Measurements from ENCODE around the gene HS6ST3. TPM values are rescaled to one million over a fixed set of nuclear protein-coding genes. Genes with fewer than 3 reads are reported as not detected.

The HS6ST3 gene
- total and polyA plus RNA-seq, 2 experiments from 2014 or later = 0.11 TPM; not detected in 1

GRCh38 chr13:96460609-96461008, 370.7 kb downstream of the HS6ST3 start:
- no peaks in the 10 kb centered on the region for H3F3A ChIP-seq (ENCODE audit: insufficient read depth)
- in situ Hi-C loops (cut with MboI) = no loop called here
- WGBS, 2 experiments (ENCODE audit: low coverage in 1 of 2, low lambda C conversion rate in 2 of 2, missing lambda C conversion rate in 2 of 2) = 46 to 53% methylated on average over 2 of the region's 2 CpGs

DNA sequence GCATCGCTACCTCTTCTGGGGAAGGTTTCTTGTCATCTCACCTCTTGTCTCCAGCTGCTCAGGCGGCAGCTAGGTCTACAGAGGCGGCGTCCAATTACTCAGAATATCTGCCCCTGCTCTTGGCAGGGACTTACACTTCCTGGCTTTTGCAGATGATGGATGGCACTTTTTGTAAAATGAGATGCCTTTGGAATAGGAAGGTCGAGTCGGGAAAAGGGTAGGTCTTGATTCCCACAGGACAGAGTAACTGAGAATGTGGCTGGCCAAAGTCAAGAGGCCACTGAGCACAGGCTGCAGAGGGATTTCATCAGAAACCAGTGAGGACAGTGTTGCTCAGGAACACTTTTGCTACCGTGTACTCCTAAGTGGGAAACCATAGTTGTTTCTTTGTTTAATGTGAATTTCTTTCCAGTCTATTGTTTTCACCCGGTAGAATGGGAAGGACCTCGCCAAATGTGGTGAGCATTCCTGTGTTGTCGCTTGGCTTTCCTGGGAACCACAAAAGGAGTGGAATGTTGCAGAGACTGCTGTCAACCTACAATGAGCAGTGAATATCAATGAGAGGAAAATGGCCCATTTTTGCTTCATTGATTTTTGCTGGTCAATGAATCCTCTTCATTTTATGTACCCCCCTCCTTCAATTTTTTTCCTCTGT, 383.7 kb downstream of the HS6ST3 start:
- no peaks in the 10 kb centered on the region for H3K79me2 ChIP-seq (ENCODE audit: insufficient read depth)
- H3K9me3 ChIP-seq (ENCODE audit: low read depth) = no peaks in the 10 kb centered on the region
- H3K27ac ChIP-seq = no peak overlapping the region
- no peaks in the 10 kb centered on the region for H4K20me1 ChIP-seq (ENCODE audit: insufficient read depth)
- no peak overlapping the region for H3K4me3 ChIP-seq
- no peaks in the 10 kb centered on the region for H3K36me3 ChIP-seq (ENCODE audit: low read depth)
- H3K27me3 ChIP-seq (replicated peaks; ENCODE audit: insufficient read depth) = no peaks in the 10 kb centered on the region
- no peaks in the 10 kb centered on the region for H3F3A ChIP-seq (ENCODE audit: insufficient read depth)
- no peak overlapping the region for H2AFZ ChIP-seq
- in situ Hi-C loops (cut with MboI) = no loop called here
- no peak for TF ChIP-seq EZH2phosphoT487 (IDR thresholded peaks at IDR 0.05; ENCODE audit: insufficient read depth, low read depth)
- TF ChIP-seq EZH2 (IDR thresholded peaks at IDR 0.05; ENCODE audit: insufficient read depth, poor library complexity, severe bottlenecking) = no peak
- H3K9ac ChIP-seq = no peak overlapping the region
- no peak overlapping the region for H3K4me2 ChIP-seq (ENCODE audit: unreplicated experiment)
- H3K9me2 ChIP-seq (ENCODE audit: insufficient read depth) = no peaks in the 10 kb centered on the region
- DNase-seq = no peak
- no peaks in the 10 kb centered on the region for H3K4me1 ChIP-seq (ENCODE audit: insufficient read depth)
- 56 to 57% methylated on average over 10 of the region's 10 CpGs for WGBS, 2 experiments (ENCODE audit: low coverage in 1 of 2, low lambda C conversion rate in 2 of 2, missing lambda C conversion rate in 2 of 2)

More at GRCh38 chr13:96460609-96461008, 370.7 kb downstream of the HS6ST3 start:
- no peaks in the 10 kb centered on the region for H3K36me3 ChIP-seq (ENCODE audit: low read depth)
- H2AFZ ChIP-seq = no peak overlapping the region
- no peak overlapping the region for H3K27ac ChIP-seq
- no peaks in the 10 kb centered on the region for H3K4me1 ChIP-seq (ENCODE audit: insufficient read depth)
- TF ChIP-seq EZH2 (IDR thresholded peaks at IDR 0.05; ENCODE audit: insufficient read depth, poor library complexity, severe bottlenecking) = no peak
- no peak for TF ChIP-seq EZH2phosphoT487 (IDR thresholded peaks at IDR 0.05; ENCODE audit: insufficient read depth, low read depth)
- H3K9me2 ChIP-seq (ENCODE audit: insufficient read depth) = no peaks in the 10 kb centered on the region
- no peak overlapping the region for H3K4me2 ChIP-seq (ENCODE audit: unreplicated experiment)
- no peaks in the 10 kb centered on the region for H3K9me3 ChIP-seq (ENCODE audit: low read depth)
- no peaks in the 10 kb centered on the region for H4K20me1 ChIP-seq (ENCODE audit: insufficient read depth)
- H3K9ac ChIP-seq = no peak overlapping the region
- no peaks in the 10 kb centered on the region for H3K27me3 ChIP-seq (replicated peaks; ENCODE audit: insufficient read depth)
- DNase-seq = no peak
- no peak overlapping the region for H3K4me3 ChIP-seq
- H3K79me2 ChIP-seq (ENCODE audit: insufficient read depth) = no peaks in the 10 kb centered on the region

DNA sequence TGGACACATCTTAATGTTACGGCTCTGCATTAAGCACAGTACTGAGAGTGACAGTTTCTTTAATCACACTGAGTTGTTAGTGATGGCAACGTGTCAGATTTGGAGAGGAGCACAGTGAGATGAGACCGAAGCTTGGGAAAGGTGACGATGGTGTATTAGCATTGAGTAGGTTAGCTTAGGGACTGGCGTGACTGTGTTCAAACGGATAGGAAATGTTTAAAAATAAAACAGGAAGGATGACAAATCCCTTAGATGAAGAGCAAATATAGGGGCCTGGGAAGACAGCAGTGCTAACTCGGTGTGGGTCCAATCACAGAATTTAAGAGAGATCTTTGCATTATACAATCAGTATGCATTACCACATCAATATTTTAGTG, 384.3 kb downstream of the HS6ST3 start:
- no peak overlapping the region for H3K4me3 ChIP-seq
- 58 to 61% methylated on average over 7 of the region's 7 CpGs for WGBS, 2 experiments (ENCODE audit: low coverage in 1 of 2, low lambda C conversion rate in 2 of 2, missing lambda C conversion rate in 2 of 2)
- no peak for TF ChIP-seq EZH2 (IDR thresholded peaks at IDR 0.05; ENCODE audit: insufficient read depth, poor library complexity, severe bottlenecking)
- TF ChIP-seq EZH2phosphoT487 (IDR thresholded peaks at IDR 0.05; ENCODE audit: insufficient read depth, low read depth) = no peak
- H3K9me2 ChIP-seq (ENCODE audit: insufficient read depth) = no peaks in the 10 kb centered on the region
- H3K9me3 ChIP-seq (ENCODE audit: low read depth) = no peaks in the 10 kb centered on the region
- no peaks in the 10 kb centered on the region for H3K27me3 ChIP-seq (replicated peaks; ENCODE audit: insufficient read depth)
- no peak overlapping the region for H3K9ac ChIP-seq
- no peaks in the 10 kb centered on the region for H3K36me3 ChIP-seq (ENCODE audit: low read depth)
- no peaks in the 10 kb centered on the region for H4K20me1 ChIP-seq (ENCODE audit: insufficient read depth)
- DNase-seq = no peak
- in situ Hi-C loops (cut with MboI) = no loop called here
- H3K79me2 ChIP-seq (ENCODE audit: insufficient read depth) = no peaks in the 10 kb centered on the region
- no peak overlapping the region for H3K27ac ChIP-seq
- no peaks in the 10 kb centered on the region for H3F3A ChIP-seq (ENCODE audit: insufficient read depth)
- no peak overlapping the region for H2AFZ ChIP-seq
- no peak overlapping the region for H3K4me2 ChIP-seq (ENCODE audit: unreplicated experiment)
- no peaks in the 10 kb centered on the region for H3K4me1 ChIP-seq (ENCODE audit: insufficient read depth)

DNA sequence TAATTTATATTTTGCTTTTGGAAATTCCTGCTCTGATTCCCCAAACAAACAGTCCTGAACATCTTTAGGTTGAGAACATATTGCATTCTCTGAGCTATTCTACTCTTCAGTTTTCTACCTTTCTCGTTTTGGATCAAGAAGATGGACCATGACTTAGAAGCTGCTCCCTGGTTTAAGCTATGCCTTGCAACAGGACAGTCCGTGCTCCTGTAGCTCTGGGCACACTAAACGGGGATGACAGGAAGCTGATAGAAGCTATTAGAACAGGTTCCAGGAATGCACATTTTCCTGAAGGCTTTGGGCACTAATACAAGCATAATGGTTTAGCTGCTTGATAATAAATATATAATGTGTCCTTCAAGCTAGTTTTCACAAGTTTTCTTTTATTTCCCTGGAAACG, 385.2 kb downstream of the HS6ST3 start:
- in situ Hi-C loops (cut with MboI) = no loop called here
- TF ChIP-seq EZH2phosphoT487 (IDR thresholded peaks at IDR 0.05; ENCODE audit: insufficient read depth, low read depth) (no peak), EZH2 (IDR thresholded peaks at IDR 0.05; ENCODE audit: insufficient read depth, poor library complexity, severe bottlenecking) (no peak)

More for the DNA sequence above, 385.2 kb downstream of the HS6ST3 start:
- H3K9me2 ChIP-seq (ENCODE audit: insufficient read depth) = no peaks in the 10 kb centered on the region
- 13 to 17% methylated on average over 4 of the region's 4 CpGs for WGBS, 2 experiments (ENCODE audit: low coverage in 1 of 2, low lambda C conversion rate in 2 of 2, missing lambda C conversion rate in 2 of 2)
- no peaks in the 10 kb centered on the region for H3F3A ChIP-seq (ENCODE audit: insufficient read depth)
- no peak overlapping the region for H3K4me3 ChIP-seq
- no peak overlapping the region for H3K4me2 ChIP-seq (ENCODE audit: unreplicated experiment)
- H3K9ac ChIP-seq = no peak overlapping the region
- H4K20me1 ChIP-seq (ENCODE audit: insufficient read depth) = no peaks in the 10 kb centered on the region
- no peak overlapping the region for H3K27ac ChIP-seq
- no peaks in the 10 kb centered on the region for H3K79me2 ChIP-seq (ENCODE audit: insufficient read depth)
- H3K27me3 ChIP-seq (replicated peaks; ENCODE audit: insufficient read depth) = no peaks in the 10 kb centered on the region
- H3K9me3 ChIP-seq (ENCODE audit: low read depth) = no peaks in the 10 kb centered on the region
- H3K36me3 ChIP-seq (ENCODE audit: low read depth) = no peaks in the 10 kb centered on the region
- H3K4me1 ChIP-seq (ENCODE audit: insufficient read depth) = no peaks in the 10 kb centered on the region
- no peak for DNase-seq
- H2AFZ ChIP-seq = no peak overlapping the region

All from GM23248 (cell line).